ENCODE measurements around the gene CYREN. TPM values are rescaled to one million over a fixed set of nuclear protein-coding genes. Genes with fewer than 3 reads are reported as not detected.
A peak's percentile ranks its signal among the peaks of the same experiment; 100 is the strongest.

The CYREN gene
- total and polyA plus RNA-seq, 2 of the 13 experiments (the other 11 are each of a cell fraction or from before 2014, with no cell fraction given) = 20.7 to 60.7 TPM

- peak; percentile 91 for TF ChIP-seq ZNF274 (CRISPR knock-in tag; IDR thresholded peaks at IDR 0.05)
- no peak for TF ChIP-seq ZBTB4 (CRISPR knock-in tag; IDR thresholded peaks at IDR 0.05; ENCODE audit: borderline replicate concordance)
- no peak for TF ChIP-seq HNRNPL (IDR thresholded peaks at IDR 0.05; ENCODE audit: low read depth, low read length)
- TF ChIP-seq SCMH1 (CRISPR knock-in tag; IDR thresholded peaks at IDR 0.05; ENCODE audit: borderline replicate concordance) = no peak
- no peak for TF ChIP-seq ZNF350 (CRISPR knock-in tag; IDR thresholded peaks at IDR 0.05; ENCODE audit: borderline replicate concordance, low read depth)
- TF ChIP-seq ZNF281 (CRISPR knock-in tag; IDR thresholded peaks at IDR 0.05; ENCODE audit: borderline replicate concordance) = no peak
- TF ChIP-seq ZNF776 (CRISPR knock-in tag; IDR thresholded peaks at IDR 0.05) = peak; percentile 54; the same call in 1 of the 2 replicates
- no peak for TF ChIP-seq MIXL1 (CRISPR knock-in tag; IDR thresholded peaks at IDR 0.05)
- no peak for TF ChIP-seq ZNF564 (CRISPR knock-in tag; IDR thresholded peaks at IDR 0.05)
- TF ChIP-seq MTERF4 (CRISPR knock-in tag; IDR thresholded peaks at IDR 0.05) = peak; percentile 65; the same call in 1 of the 2 replicates
- TF ChIP-seq ZNF333 (CRISPR knock-in tag; IDR thresholded peaks at IDR 0.05; ENCODE audit: borderline replicate concordance) = no peak; the same call in 1 of the 2 replicates
- TF ChIP-seq DMAP1 (CRISPR knock-in tag; IDR thresholded peaks at IDR 0.05) = no peak
- peak; percentile 86; the same call in 1 of the 2 replicates for TF ChIP-seq MTF2 (CRISPR knock-in tag; IDR thresholded peaks at IDR 0.05; ENCODE audit: borderline replicate concordance)
- TF ChIP-seq CBX1 (IDR thresholded peaks at IDR 0.05; ENCODE audit: low read depth) = no peak
- no peak for TF ChIP-seq ZNF878 (CRISPR knock-in tag; IDR thresholded peaks at IDR 0.05)
- TF ChIP-seq JUN (CRISPR knock-in tag; IDR thresholded peaks at IDR 0.05) = no peak
- no peak for TF ChIP-seq ZNF513 (CRISPR knock-in tag; conservative IDR thresholded peaks at IDR 0.05)
- peak; percentile 72 for TF ChIP-seq ZGPAT (CRISPR knock-in tag; IDR thresholded peaks at IDR 0.05)
- TF ChIP-seq TBX2 (CRISPR knock-in tag; IDR thresholded peaks at IDR 0.05; ENCODE audit: borderline replicate concordance) = no peak
Measured at GRCh38 chr7:135211179-135211945, 40.9 kb upstream of the CYREN start, which contains the start of gene WDR91 (continued).
